ENCODE measurements around the gene CDH4.

The CDH4 gene

DNA sequence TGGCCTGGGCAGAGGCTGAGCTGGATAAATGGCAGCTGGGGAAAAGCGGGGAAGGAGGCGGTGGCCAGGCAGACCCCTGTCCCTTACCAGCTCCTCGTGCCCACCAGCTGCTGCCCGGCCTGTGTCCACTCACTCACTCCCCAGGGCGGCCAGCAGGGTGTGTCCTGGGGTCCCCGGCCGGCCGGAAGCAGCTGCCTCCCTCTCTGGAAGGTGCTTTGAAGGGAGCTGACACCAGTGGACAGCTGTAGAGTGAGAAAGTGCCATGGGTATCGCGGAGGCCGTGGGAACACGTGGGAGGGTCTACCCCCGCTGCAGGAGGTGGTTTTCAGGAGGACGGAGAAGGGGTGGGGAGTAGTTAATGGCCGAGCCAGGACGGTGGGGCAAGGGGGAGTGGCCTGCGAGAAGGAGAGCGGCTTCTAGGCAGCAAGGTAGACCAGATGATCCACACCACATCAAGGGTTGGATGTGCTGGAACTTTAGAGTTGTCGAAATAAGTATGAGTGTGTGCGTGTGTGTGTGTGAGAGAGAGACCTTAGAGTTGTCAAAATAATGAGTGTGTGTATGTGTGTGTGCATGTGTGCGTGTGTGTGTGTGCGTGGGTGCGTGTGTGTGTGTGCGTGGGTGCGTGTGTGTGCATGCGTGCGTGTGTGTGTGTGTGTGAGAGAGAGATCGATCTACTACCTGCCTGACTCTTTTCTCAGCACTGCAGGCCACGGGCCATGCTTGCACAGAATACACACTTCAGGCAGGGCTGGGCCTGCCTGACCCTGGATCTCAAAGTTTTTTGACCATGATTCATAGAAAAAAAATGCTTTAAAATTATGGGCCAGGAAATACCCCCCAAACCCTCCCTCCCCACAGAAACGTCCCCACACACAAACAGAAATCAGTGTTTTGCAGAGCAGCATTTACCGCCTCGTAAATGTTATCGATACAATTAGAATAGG lies 43.9 kb downstream of the CDH4 start:
- Mint-ChIP-seq H3K4me1 (no peaks in the 10 kb centered on the region), H3K4me3 (no peak overlapping the region), H3K27me3 (no peaks in the 10 kb centered on the region), H3K9me3 (peaks cover 0 to 8% of the 10 kb centered on the region in 2 donors), H3K27ac (no peak overlapping the region), H3K36me3 (no peaks in the 10 kb centered on the region)
- no peak for ATAC-seq (replicated peaks)
- DNase-seq = no peak

DNA sequence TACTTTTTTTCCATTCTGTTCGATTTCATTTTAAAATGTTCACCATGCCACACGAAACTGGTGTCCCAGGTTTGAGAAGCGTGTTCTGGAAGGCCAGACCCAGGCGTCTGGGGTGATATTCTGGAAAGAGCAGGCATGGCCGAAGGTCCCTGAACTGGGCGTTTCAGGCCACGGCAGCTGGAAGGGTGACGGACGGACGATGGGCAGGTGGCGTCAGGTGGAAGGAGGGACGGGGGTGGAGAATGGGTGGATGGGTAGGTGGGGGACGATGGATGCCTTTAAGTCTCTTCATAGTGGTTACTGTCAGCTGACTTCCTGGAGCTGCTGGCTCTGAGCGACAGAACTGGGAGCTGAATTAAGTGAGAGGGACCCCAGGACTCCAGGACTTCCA lies 44.6 kb downstream of the CDH4 start:
- DNase-seq = no peak
- H3K9me3 Mint-ChIP-seq = peaks cover 0 to 8% of the 10 kb centered on the region in 2 donors
- no peak overlapping the region for H3K27ac Mint-ChIP-seq
- H3K36me3 Mint-ChIP-seq = no peaks in the 10 kb centered on the region
- H3K27me3 Mint-ChIP-seq = no peaks in the 10 kb centered on the region
- H3K4me1 Mint-ChIP-seq = no peaks in the 10 kb centered on the region
- no peak for ATAC-seq (replicated peaks)
- H3K4me3 Mint-ChIP-seq = no peak overlapping the region

DNA sequence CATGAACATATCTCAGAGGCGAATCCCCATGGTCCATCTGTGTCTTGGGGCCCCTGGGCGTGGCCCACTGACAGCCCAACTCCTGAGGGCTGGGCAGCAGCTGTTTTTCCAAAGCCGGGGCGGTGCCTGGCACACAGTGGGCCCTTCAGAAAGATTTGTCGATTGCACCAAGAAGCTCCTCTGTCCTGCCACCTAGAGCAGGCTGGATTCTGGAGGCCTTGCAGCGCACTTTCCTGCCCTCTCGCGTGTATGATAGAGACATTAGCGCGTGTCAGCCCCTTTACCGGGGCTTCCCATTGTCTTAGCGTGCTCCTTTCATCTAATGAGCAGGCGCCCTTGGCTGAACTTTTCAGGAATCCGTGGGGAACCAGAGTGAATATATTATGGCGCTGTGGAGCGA lies 45.4 kb downstream of the CDH4 start:
- no peak for ATAC-seq (replicated peaks)
- H3K4me3 Mint-ChIP-seq = no peak overlapping the region
- H3K27me3 Mint-ChIP-seq = no peaks in the 10 kb centered on the region
- DNase-seq = no peak
- H3K27ac Mint-ChIP-seq = no peak overlapping the region
- H3K9me3 Mint-ChIP-seq = peaks cover 0 to 8% of the 10 kb centered on the region in 2 donors
- H3K4me1 Mint-ChIP-seq = no peaks in the 10 kb centered on the region
- no peaks in the 10 kb centered on the region for H3K36me3 Mint-ChIP-seq

DNA sequence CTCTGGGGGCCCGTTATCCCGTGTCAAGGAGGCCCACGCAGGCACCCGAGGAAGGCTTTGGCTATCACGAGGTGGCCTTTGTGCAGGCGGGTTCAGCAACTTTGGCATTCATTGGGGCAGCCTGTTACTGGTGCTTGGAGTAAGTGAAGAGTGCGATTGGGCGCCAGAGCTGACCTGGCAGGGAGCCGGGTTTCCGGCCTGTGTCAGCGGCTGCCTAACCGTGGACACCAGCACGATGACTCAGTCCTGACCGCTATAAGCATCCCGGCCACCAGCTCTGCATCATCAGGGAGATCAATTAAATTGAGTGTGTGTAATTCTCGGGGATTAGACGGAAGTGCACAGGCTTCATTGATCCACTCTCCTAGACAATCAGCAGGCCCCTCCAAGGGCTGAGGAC lies 45.9 kb downstream of the CDH4 start:
- Mint-ChIP-seq H3K9me3 (peaks cover 0 to 8% of the 10 kb centered on the region in 2 donors), H3K27me3 (no peaks in the 10 kb centered on the region), H3K36me3 (no peaks in the 10 kb centered on the region), H3K4me1 (no peaks in the 10 kb centered on the region), H3K4me3 (no peak overlapping the region), H3K27ac (no peak overlapping the region)
- ATAC-seq (replicated peaks) (no peak), DNase-seq (no peak)

DNA sequence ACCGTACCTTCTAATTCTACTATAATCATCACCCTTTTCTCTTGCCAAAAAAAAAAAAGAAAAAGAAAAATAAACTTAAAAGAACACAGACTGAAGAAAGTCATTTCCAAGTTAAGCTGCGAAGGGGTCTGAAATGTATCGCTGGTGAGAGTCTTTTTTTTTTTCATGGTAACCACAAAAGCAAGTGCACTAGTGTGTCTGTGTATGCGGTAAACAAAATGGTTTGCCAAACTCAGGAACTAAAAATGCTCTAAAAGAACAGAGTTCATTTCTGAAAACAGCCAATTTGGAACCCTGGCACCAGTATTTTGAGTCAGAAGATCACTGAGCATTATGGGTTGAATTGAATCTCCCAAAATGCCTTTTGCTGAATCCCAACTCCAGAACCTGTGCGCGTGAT lies 46.6 kb downstream of the CDH4 start:
- Mint-ChIP-seq H3K27me3 (no peaks in the 10 kb centered on the region), H3K4me3 (no peak overlapping the region), H3K36me3 (no peaks in the 10 kb centered on the region), H3K4me1 (no peaks in the 10 kb centered on the region), H3K9me3 (peaks cover 0 to 8% of the 10 kb centered on the region in 2 donors), H3K27ac (no peak overlapping the region)
- no peak for DNase-seq
- ATAC-seq (replicated peaks) = no peak

DNA sequence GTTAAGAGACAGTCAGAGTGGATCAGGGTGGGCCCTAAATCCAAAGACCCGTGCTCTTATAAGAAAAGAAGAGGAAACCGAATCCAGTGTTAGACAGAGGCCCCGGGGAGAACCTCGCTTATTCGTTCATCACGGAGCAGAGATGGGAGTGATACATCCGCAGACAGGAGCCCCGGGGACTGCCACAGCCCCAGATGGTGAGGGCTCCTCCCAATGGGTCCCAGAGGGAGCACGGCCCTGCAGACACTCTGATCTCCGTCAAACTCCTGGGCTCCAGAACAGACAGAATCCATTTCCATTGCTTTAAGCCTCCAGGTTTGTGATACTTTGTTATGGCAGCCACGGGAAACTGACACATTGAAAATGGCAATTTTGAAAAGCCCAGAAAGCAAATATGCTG lies 47.0 kb downstream of the CDH4 start:
- no peaks in the 10 kb centered on the region for H3K27me3 Mint-ChIP-seq
- peaks cover 0 to 8% of the 10 kb centered on the region in 2 donors for H3K9me3 Mint-ChIP-seq
- H3K4me1 Mint-ChIP-seq = no peaks in the 10 kb centered on the region
- H3K27ac Mint-ChIP-seq = no peak overlapping the region
- no peak overlapping the region for H3K4me3 Mint-ChIP-seq
- DNase-seq = no peak
- no peaks in the 10 kb centered on the region for H3K36me3 Mint-ChIP-seq
- no peak for ATAC-seq (replicated peaks)

DNA sequence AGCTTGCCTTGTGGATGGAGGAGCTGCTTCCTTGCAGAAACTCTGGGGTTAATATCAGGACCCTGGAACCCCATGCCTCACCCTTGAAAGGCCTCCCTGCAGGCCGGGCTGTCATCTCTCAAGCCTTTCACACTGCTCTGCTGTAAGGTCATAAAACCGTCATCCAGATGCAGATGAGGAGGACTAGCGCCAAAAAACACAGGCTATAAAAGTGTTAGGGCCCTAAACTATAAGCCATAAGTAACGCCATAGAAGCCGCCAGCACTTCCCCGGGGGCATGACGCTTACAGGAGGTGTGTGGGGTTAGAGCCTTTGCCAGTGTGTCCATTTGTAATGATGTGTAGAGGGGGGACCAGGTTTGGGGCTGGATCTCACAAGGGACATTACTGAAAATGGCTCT lies 47.6 kb downstream of the CDH4 start:
- Mint-ChIP-seq H3K9me3 (peaks cover 0 to 8% of the 10 kb centered on the region in 2 donors), H3K36me3 (no peaks in the 10 kb centered on the region), H3K27ac (no peak overlapping the region), H3K27me3 (no peaks in the 10 kb centered on the region), H3K4me1 (no peaks in the 10 kb centered on the region), H3K4me3 (no peak overlapping the region)
- DNase-seq = no peak
- no peak for ATAC-seq (replicated peaks)

DNA sequence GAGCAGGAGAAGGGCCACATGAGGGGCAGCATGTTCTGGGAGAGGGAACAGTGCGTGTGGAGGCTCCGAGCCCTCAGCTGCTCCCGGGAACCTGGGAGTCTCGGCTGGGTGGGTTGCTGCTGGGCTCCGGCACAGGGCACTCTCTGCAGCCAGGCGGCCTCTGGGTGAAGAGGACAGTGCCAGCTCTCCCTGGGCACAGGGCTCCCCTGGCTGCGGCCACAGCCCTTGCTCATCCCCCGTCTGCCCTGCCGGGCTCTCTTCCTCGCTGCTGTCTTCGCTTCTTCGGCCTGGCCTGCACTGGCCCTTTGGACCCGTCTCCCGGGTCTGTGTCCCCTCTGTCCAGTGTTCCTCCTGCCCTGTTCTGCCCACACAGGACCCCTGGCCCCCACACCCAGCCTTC lies 48.2 kb downstream of the CDH4 start:
- H3K27ac Mint-ChIP-seq = no peak overlapping the region
- no peaks in the 10 kb centered on the region for H3K36me3 Mint-ChIP-seq
- peak in 1 of 2 donors; percentile 19 for ATAC-seq (replicated peaks)
- no peaks in the 10 kb centered on the region for H3K4me1 Mint-ChIP-seq
- DNase-seq = no peak
- H3K4me3 Mint-ChIP-seq = no peak overlapping the region
- H3K9me3 Mint-ChIP-seq = peaks cover 0 to 8% of the 10 kb centered on the region in 2 donors
- H3K27me3 Mint-ChIP-seq = no peaks in the 10 kb centered on the region

DNA sequence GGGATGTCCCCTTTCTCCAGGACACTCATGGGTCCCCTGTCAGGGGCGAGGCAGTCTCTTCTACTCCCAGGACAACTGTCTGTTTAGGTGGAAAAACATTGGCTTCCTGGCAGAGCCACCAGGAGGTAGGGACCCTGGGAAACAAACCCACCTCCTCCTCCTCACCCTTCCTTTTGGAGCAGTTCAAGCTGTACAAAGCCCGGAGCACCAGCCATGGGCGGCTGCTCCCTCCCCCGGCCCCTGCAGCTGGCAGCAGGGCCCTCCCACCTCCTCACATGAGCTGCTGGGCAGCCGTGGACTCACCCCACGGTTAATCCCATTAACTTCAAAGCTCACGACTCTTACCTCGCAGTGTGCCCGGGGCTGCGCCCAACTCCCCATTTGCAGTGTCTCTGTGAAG lies 48.6 kb downstream of the CDH4 start:
- no peak for DNase-seq
- no peak overlapping the region for H3K27ac Mint-ChIP-seq
- no peaks in the 10 kb centered on the region for H3K4me1 Mint-ChIP-seq
- ATAC-seq (replicated peaks) = no peak
- H3K27me3 Mint-ChIP-seq = no peaks in the 10 kb centered on the region
- H3K36me3 Mint-ChIP-seq = no peaks in the 10 kb centered on the region
- H3K4me3 Mint-ChIP-seq = no peak overlapping the region
- H3K9me3 Mint-ChIP-seq = peaks cover 0 to 8% of the 10 kb centered on the region in 2 donors

DNA sequence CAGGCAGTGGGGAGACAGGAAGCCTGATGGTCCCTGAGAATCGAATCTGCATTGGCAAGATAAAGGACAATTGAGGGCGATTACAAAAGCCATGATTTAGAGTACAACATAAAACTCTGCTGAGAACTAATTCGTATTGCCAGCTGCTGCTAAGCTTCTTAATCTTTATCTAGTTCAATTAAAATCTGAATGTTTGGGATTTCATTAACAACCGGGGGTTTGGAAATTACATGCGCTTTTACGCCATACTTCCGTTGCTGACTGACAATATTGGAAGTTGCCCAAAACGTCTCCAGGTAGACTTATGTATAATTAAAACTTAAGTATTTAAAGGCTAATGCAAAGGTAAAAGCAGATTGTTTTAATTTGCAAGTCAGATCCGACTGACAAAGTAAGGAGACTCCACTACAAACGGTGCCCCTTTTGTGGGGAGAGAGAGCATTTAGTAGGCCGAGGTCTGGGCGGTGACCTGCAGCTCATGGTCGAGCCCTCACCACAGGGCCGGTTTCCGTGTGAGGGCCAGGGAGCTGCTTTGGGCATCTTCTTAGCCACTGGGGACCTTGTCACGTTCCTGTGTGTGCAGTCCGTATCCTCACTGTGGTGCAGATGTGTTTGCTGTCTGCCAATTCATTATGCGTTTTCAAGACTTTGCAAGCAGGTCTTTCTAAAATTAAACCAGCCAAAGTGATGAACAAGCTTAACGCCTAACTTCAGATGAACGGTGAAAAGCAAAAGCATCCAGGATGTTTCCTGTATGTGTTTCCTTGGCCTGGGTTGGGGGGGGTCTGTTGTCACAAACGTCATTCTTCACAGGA lies 49.9 kb downstream of the CDH4 start:
- H3K4me3 Mint-ChIP-seq = no peak overlapping the region
- no peak overlapping the region for H3K27ac Mint-ChIP-seq
- ATAC-seq (replicated peaks) (no peak), DNase-seq (no peak)
- H3K4me1 Mint-ChIP-seq = no peaks in the 10 kb centered on the region
- H3K27me3 Mint-ChIP-seq = no peaks in the 10 kb centered on the region
- no peaks in the 10 kb centered on the region for H3K36me3 Mint-ChIP-seq
- peaks cover 2 to 8% of the 10 kb centered on the region in 2 donors for H3K9me3 Mint-ChIP-seq

DNA sequence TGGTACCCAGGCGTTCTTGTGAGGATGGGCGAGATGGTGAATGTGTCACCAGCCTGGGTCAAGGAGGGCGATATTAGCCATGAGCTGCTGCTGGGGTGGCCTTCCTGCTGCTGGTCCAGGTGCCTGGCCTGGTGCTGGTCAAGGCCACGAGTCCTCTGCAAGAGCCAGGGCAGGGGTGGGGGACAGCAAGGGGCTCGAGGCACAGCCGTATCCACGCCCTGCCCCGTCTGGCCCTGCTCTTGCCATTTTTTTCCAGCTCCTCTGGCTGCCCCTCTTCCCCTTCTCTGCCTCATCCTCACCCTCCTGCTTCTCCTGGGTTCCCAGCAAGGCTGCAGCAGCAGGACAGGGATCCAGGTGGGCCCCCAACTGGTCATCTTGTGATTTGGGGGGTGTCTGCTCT lies 51.2 kb downstream of the CDH4 start:
- ATAC-seq (replicated peaks) = no peak
- Mint-ChIP-seq H3K36me3 (no peaks in the 10 kb centered on the region), H3K4me3 (no peak overlapping the region), H3K27ac (no peak overlapping the region), H3K9me3 (peaks cover 2% of the 10 kb centered on the region in 2 donors), H3K27me3 (no peaks in the 10 kb centered on the region), H3K4me1 (no peaks in the 10 kb centered on the region)
- DNase-seq = no peak

DNA sequence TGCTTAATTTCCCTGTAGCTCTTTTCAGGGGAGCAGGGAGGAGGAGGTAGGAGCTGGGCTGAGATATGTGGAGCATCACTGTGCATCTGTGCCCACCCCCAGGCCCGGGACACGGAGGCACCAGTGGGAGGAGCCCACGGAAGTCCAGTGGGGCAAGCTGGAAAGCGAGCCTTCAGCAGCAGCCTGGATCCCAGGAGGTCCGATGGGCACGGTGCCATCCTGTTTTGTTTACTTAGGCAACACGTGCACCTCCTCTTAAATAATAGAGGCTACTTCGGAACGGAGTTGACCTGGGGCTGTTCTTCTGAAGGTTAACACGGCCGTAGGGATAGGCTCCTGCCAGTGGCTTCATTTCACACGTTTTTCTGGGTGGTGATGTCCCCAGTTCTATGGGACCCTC lies 51.6 kb downstream of the CDH4 start:
- ATAC-seq (replicated peaks) (no peak), DNase-seq (no peak)
- no peak overlapping the region for H3K4me3 Mint-ChIP-seq
- H3K9me3 Mint-ChIP-seq = peaks cover 0 to 2% of the 10 kb centered on the region in 2 donors
- no peaks in the 10 kb centered on the region for H3K27me3 Mint-ChIP-seq
- H3K27ac Mint-ChIP-seq = no peak overlapping the region
- no peaks in the 10 kb centered on the region for H3K36me3 Mint-ChIP-seq
- no peaks in the 10 kb centered on the region for H3K4me1 Mint-ChIP-seq

DNA sequence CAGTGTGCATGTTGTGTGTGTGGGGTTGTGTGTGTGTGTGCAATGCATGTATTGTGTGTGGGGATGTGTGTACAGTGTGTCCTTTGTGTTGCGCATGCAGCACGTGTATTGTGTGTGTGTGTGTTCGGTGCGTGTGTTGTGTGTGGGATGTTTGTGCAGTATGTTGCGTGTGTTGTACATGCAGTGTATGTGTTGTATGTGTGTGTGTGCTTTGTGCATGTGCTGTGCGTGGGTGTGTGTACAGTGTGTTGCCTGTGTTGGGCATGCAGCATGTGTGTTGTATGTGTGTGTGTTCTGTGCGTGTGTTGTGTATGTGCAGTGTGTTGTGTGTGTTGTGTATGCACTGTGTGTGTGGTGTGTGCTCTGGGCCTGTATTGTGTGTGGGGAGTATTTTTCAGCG lies 52.7 kb downstream of the CDH4 start:
- H3K27me3 Mint-ChIP-seq = no peaks in the 10 kb centered on the region
- no peak overlapping the region for H3K4me3 Mint-ChIP-seq
- no peaks in the 10 kb centered on the region for H3K36me3 Mint-ChIP-seq
- no peak overlapping the region for H3K27ac Mint-ChIP-seq
- DNase-seq (no peak), ATAC-seq (replicated peaks) (no peak)
- no peaks in the 10 kb centered on the region for H3K4me1 Mint-ChIP-seq
- H3K9me3 Mint-ChIP-seq = peaks cover 0 to 2% of the 10 kb centered on the region in 2 donors

DNA sequence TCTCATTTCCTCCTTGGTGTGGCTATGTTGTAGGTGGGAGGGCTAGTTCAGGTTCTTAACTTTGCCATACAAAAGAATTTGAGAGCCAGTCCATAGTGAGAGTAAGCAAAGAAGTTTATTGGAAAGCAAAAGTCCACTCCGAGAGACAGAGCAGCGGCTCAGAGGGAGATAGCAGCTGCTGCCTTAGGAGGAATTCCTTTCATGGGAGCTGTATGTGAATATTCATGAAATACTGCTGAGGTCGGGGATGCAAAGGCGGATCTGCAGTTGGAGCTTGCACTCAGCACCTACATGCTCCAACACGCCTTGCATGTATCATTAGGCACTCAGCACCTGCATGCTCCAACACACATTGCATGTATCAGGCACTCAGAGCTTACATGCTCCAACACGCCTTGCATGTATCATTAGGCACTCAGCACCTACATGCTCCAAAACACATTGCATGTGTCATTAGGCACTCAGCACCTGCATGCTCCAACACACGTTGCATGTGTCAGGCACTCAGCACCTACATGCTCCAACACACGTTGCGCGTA lies 54.9 kb downstream of the CDH4 start:
- ATAC-seq (replicated peaks) (no peak), DNase-seq (no peak)
- Mint-ChIP-seq H3K27me3 (no peaks in the 10 kb centered on the region), H3K4me3 (no peak overlapping the region), H3K9me3 (peaks cover 2 to 3% of the 10 kb centered on the region in 2 donors), H3K4me1 (no peaks in the 10 kb centered on the region), H3K36me3 (no peaks in the 10 kb centered on the region), H3K27ac (no peak overlapping the region)
